ENCODE results near the gene RCOR1. TPM values are rescaled to one million over a fixed set of nuclear protein-coding genes. Genes with fewer than 3 reads are reported as not detected.

Gene RCOR1
- polyA plus RNA-seq, 1 donor from 2014 or later = 10.4 TPM

DNA sequence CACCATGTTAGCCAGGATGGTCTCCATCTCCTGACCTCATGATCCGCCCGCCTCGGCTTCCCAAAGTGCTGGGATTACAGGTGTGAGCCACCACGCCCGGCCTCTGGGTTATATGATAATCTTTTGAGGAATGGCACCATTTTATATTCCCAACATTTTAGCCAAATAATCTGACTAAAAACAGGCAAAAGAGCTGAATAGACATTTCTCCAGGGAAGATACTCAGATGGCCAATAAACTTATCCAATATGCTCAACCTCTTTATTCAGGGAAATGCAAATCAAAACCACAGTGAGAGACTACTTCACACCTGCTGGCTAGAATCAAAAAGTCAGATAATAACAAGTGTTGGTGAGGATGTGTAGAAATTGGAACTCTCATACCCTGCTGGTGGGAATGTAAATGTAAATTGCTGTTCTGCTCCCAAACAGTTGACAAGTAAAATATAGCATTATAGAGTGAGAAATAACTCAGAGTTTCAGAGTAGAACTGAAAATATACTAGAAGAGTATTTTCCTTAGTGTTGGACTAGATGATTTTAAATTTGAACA is 80.0 kb downstream of the RCOR1 start:
- H3K4me3 ChIP-seq (ENCODE audit: low read length) = no peak overlapping the region
- H3K79me2 ChIP-seq (replicated peaks; ENCODE audit: insufficient read depth, low read length) = peaks cover 9% of the 10 kb centered on the region
- H3K9me2 ChIP-seq (ENCODE audit: insufficient read depth, low read length) = no peaks in the 10 kb centered on the region
- no peak overlapping the region for H3K27ac ChIP-seq (ENCODE audit: low read length)
- H3K27me3 ChIP-seq (ENCODE audit: insufficient read depth, low read depth, low read length) = no peaks in the 10 kb centered on the region
- H3K4me2 ChIP-seq (ENCODE audit: low read length) = no peak overlapping the region
- H3K9ac ChIP-seq (ENCODE audit: low read length) = no peak overlapping the region
- TF ChIP-seq EZH2 (IDR thresholded peaks at IDR 0.05; ENCODE audit: borderline replicate concordance, insufficient read depth, low read length, poor library complexity, severe bottlenecking) (no peak), CTCF (IDR thresholded peaks at IDR 0.05; ENCODE audit: poor library complexity, severe bottlenecking) (no peak), EP300 (conservative IDR thresholded peaks at IDR 0.05; ENCODE audit: poor library complexity, severe bottlenecking) (no peak), RAD21 (conservative IDR thresholded peaks at IDR 0.05) (no peak), POLR2AphosphoS5 (IDR thresholded peaks at IDR 0.05) (no peak), TAF1 (IDR thresholded peaks at IDR 0.05; ENCODE audit: low read depth) (no peak), MXI1 (conservative IDR thresholded peaks at IDR 0.05; ENCODE audit: poor library complexity, severe bottlenecking) (no peak), SMC3 (conservative IDR thresholded peaks at IDR 0.05; ENCODE audit: poor library complexity) (no peak)
- TF ChIP-seq, protein P1, sequence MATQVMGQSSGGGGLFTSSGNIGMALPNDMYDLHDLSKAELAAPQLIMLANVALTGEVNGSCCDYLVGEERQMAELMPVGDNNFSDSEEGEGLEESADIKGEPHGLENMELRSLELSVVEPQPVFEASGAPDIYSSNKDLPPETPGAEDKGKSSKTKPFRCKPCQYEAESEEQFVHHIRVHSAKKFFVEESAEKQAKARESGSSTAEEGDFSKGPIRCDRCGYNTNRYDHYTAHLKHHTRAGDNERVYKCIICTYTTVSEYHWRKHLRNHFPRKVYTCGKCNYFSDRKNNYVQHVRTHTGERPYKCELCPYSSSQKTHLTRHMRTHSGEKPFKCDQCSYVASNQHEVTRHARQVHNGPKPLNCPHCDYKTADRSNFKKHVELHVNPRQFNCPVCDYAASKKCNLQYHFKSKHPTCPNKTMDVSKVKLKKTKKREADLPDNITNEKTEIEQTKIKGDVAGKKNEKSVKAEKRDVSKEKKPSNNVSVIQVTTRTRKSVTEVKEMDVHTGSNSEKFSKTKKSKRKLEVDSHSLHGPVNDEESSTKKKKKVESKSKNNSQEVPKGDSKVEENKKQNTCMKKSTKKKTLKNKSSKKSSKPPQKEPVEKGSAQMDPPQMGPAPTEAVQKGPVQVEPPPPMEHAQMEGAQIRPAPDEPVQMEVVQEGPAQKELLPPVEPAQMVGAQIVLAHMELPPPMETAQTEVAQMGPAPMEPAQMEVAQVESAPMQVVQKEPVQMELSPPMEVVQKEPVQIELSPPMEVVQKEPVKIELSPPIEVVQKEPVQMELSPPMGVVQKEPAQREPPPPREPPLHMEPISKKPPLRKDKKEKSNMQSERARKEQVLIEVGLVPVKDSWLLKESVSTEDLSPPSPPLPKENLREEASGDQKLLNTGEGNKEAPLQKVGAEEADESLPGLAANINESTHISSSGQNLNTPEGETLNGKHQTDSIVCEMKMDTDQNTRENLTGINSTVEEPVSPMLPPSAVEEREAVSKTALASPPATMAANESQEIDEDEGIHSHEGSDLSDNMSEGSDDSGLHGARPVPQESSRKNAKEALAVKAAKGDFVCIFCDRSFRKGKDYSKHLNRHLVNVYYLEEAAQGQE (IDR thresholded peaks at IDR 0.05; ENCODE audit: borderline replicate concordance) = no peak
- no peaks in the 10 kb centered on the region for H3K36me3 ChIP-seq (ENCODE audit: insufficient read depth, low read length)
- H3F3A ChIP-seq (ENCODE audit: insufficient read depth, low read length, poor library complexity, severe bottlenecking) = no peaks in the 10 kb centered on the region
- no peaks in the 10 kb centered on the region for H3K9me3 ChIP-seq (ENCODE audit: low read length)
- H2AFZ ChIP-seq (ENCODE audit: low read depth, low read length) = no peak overlapping the region
- H4K20me1 ChIP-seq (ENCODE audit: insufficient read depth) = no peaks in the 10 kb centered on the region

GRCh38 chr14:102675396-102675795 is 82.9 kb downstream of the RCOR1 start:
- TF ChIP-seq CTCF (IDR thresholded peaks at IDR 0.05; ENCODE audit: poor library complexity, severe bottlenecking) (no peak), POLR2AphosphoS5 (IDR thresholded peaks at IDR 0.05) (no peak), EZH2 (IDR thresholded peaks at IDR 0.05; ENCODE audit: borderline replicate concordance, insufficient read depth, low read length, poor library complexity, severe bottlenecking) (no peak), RAD21 (conservative IDR thresholded peaks at IDR 0.05) (no peak), EP300 (conservative IDR thresholded peaks at IDR 0.05; ENCODE audit: poor library complexity, severe bottlenecking) (no peak), MXI1 (conservative IDR thresholded peaks at IDR 0.05; ENCODE audit: poor library complexity, severe bottlenecking) (no peak), SMC3 (conservative IDR thresholded peaks at IDR 0.05; ENCODE audit: poor library complexity) (no peak)
- TF ChIP-seq, protein P1 (IDR thresholded peaks at IDR 0.05; ENCODE audit: borderline replicate concordance) = no peak

More at GRCh38 chr14:102675396-102675795, 82.9 kb downstream of the RCOR1 start:
- Histone ChIP-seq H3K79me2 (replicated peaks; ENCODE audit: insufficient read depth, low read length) (peaks cover 16% of the 10 kb centered on the region), H3K36me3 (ENCODE audit: insufficient read depth, low read length) (no peaks in the 10 kb centered on the region), H3K27ac (ENCODE audit: low read length) (no peak overlapping the region), H3K9me3 (ENCODE audit: low read length) (no peaks in the 10 kb centered on the region), H3K4me2 (ENCODE audit: low read length) (no peak overlapping the region), H4K20me1 (ENCODE audit: insufficient read depth) (no peaks in the 10 kb centered on the region), H3K9ac (ENCODE audit: low read length) (no peak overlapping the region), H3K9me2 (ENCODE audit: insufficient read depth, low read length) (no peaks in the 10 kb centered on the region), H2AFZ (ENCODE audit: low read depth, low read length) (no peak overlapping the region), H3K27me3 (ENCODE audit: insufficient read depth, low read depth, low read length) (no peaks in the 10 kb centered on the region), H3K4me3 (ENCODE audit: low read length) (no peak overlapping the region), H3F3A (ENCODE audit: insufficient read depth, low read length, poor library complexity, severe bottlenecking) (no peaks in the 10 kb centered on the region)

Data from neural cell (in vitro differentiated cells).